HCT116 (cell line): ENCODE data around the gene CIB1.

Experiments used
- CEBPB ChIP-seq: IDR thresholded peaks from 2 replicates; pipeline ENCODE4 v1.6.1; 2012; ENCODE audit warnings: low read depth
- EZH2 ChIP-seq: fragments of 200-600 bp; sonication (generic); IDR thresholded peaks from 2 replicates; pipeline ENCODE4 v1.6.1; 2017; ENCODE audit warnings: antibody characterized with exemption, mixed run types
- JUND ChIP-seq: IDR thresholded peaks from 2 replicates; pipeline ENCODE4 v1.6.1; 2012
- POLR2AphosphoS5 ChIP-seq: IDR thresholded peaks from 2 replicates; pipeline ENCODE4 v1.6.1; 2011; ENCODE audit warnings: mild to moderate bottlenecking, low read depth, low read length, moderate library complexity
- RAD21 ChIP-seq: IDR thresholded peaks from 2 replicates; pipeline ENCODE4 v1.6.1; 2012; ENCODE audit warnings: low read depth, mild to moderate bottlenecking
- TCF7L2 ChIP-seq: IDR thresholded peaks from 2 replicates; pipeline ENCODE4 v1.7.0; 2011; ENCODE audit warnings: borderline replicate concordance, inconsistent platforms; ENCODE audit not compliant: insufficient read depth, insufficient read length; ENCODE audit errors: extremely low read depth
- YY1 ChIP-seq: IDR thresholded peaks from 2 replicates; pipeline ENCODE4 v1.6.1; 2011; ENCODE audit warnings: low read length, low read depth, moderate library complexity, mild to moderate bottlenecking; ENCODE audit not compliant: insufficient replicate concordance; ENCODE audit errors: extremely low read depth
- ZFX ChIP-seq: fragments of 450-650 bp; IDR thresholded peaks from 2 replicates; pipeline ENCODE4 v1.6.1; 2017
- TF ChIP-seq, protein P1 (sequence below), 3 experiments: fragments of 200-600 bp in 1 of 3; sonication (generic) in 1 of 3; IDR thresholded peaks in 2 of 3; conservative IDR thresholded peaks in 1 of 3; 2 replicates each; pipeline ENCODE4 v1.5.1; 2012 to 2017; ENCODE audit warnings: low read depth in 2 of 3, low read length in 2 of 3, antibody characterized with exemption in 1 of 3, borderline replicate concordance in 1 of 3, control low read depth in 1 of 3, mild to moderate bottlenecking in 1 of 3, mixed read lengths in 1 of 3, mixed run types in 1 of 3, moderate library complexity in 1 of 3; ENCODE audit not compliant: insufficient read depth in 1 of 3
- TF ChIP-seq, protein P2 (sequence below): IDR thresholded peaks from 2 replicates; pipeline ENCODE4 v1.6.1; 2012; ENCODE audit warnings: low read depth

DNA sequence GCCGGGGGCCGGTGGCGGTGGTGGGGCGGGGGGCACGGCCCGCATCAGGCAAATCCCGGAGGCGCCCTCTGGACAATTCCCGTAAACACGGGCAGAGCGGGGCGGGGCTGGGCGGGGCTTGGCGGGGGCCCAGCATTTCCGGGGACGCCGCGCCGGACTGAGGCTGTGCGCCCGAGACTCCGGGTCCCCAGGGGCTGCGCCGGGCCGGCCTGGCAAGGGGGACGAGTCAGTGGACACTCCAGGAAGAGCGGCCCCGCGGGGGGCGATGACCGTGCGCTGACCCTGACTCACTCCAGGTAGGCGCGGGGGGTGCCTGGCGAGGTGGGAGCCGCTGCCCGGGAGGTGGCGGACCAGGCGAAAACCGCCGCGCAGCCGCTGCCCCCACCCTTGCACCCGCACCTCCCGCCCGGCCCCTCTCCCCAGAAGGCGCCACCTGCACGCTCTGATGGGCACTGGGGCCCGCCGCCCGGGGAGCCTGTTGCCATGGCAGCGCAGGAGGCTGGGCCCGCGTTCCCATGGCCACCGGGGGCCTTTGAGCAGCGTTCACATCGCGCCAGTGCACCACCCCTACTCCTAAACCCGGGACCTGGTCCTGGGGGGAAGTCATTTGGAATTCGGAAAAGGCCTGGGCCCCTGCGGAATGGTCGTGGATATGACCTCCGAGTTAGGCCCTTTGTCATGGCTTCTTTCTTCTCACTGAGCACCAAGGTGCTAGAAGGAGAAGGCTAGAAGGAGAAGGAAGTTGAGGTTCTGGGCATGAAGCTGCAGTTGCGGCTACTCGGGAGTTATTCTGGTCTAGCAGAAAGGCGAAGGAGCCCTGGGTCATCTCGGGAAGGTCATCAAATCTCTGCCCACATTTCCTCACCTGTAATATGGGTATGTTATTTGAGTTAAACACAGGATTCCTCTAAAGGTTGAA, 48.7 kb downstream of the CIB1 start:
- TF ChIP-seq, protein P1, sequence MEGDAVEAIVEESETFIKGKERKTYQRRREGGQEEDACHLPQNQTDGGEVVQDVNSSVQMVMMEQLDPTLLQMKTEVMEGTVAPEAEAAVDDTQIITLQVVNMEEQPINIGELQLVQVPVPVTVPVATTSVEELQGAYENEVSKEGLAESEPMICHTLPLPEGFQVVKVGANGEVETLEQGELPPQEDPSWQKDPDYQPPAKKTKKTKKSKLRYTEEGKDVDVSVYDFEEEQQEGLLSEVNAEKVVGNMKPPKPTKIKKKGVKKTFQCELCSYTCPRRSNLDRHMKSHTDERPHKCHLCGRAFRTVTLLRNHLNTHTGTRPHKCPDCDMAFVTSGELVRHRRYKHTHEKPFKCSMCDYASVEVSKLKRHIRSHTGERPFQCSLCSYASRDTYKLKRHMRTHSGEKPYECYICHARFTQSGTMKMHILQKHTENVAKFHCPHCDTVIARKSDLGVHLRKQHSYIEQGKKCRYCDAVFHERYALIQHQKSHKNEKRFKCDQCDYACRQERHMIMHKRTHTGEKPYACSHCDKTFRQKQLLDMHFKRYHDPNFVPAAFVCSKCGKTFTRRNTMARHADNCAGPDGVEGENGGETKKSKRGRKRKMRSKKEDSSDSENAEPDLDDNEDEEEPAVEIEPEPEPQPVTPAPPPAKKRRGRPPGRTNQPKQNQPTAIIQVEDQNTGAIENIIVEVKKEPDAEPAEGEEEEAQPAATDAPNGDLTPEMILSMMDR (IDR thresholded peaks at IDR 0.05 in 2 of 3, conservative IDR thresholded peaks at IDR 0.05 in 1 of 3; ENCODE audit: borderline replicate concordance in 1 of 3, insufficient read depth in 1 of 3, low read depth in 2 of 3, low read length in 2 of 3) = no peak
- TF ChIP-seq, protein P2, sequence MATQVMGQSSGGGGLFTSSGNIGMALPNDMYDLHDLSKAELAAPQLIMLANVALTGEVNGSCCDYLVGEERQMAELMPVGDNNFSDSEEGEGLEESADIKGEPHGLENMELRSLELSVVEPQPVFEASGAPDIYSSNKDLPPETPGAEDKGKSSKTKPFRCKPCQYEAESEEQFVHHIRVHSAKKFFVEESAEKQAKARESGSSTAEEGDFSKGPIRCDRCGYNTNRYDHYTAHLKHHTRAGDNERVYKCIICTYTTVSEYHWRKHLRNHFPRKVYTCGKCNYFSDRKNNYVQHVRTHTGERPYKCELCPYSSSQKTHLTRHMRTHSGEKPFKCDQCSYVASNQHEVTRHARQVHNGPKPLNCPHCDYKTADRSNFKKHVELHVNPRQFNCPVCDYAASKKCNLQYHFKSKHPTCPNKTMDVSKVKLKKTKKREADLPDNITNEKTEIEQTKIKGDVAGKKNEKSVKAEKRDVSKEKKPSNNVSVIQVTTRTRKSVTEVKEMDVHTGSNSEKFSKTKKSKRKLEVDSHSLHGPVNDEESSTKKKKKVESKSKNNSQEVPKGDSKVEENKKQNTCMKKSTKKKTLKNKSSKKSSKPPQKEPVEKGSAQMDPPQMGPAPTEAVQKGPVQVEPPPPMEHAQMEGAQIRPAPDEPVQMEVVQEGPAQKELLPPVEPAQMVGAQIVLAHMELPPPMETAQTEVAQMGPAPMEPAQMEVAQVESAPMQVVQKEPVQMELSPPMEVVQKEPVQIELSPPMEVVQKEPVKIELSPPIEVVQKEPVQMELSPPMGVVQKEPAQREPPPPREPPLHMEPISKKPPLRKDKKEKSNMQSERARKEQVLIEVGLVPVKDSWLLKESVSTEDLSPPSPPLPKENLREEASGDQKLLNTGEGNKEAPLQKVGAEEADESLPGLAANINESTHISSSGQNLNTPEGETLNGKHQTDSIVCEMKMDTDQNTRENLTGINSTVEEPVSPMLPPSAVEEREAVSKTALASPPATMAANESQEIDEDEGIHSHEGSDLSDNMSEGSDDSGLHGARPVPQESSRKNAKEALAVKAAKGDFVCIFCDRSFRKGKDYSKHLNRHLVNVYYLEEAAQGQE = no peak
- TF ChIP-seq POLR2AphosphoS5 = peak; percentile 67
- peak; percentile 28; the same call in 1 of the 2 replicates for TF ChIP-seq ZFX
- no peak for TF ChIP-seq JUND
- TF ChIP-seq TCF7L2 = peak; percentile 6
- no peak for TF ChIP-seq EZH2
- TF ChIP-seq RAD21 = no peak
- no peak for TF ChIP-seq CEBPB
- no peak for TF ChIP-seq YY1
